Muscle layer of duodenum (tissue), 2 donors: Measurements from ENCODE around the gene MADD.

Experiments used
- H3K27ac ChIP-seq: one replicate; pipeline ENCODE4 v1.7.0; 2013; ENCODE audit warnings: mild to moderate bottlenecking, low read length
- H3K27me3 ChIP-seq: one replicate; pipeline ENCODE4 v1.7.0; 2013; ENCODE audit warnings: low read depth, mild to moderate bottlenecking, control low read depth, low read length
- H3K36me3 ChIP-seq, 2 donors: one replicate each; pipeline ENCODE4 v1.7.0; 2013; ENCODE audit warnings: low read length in 2 of 2, control low read depth in 1 of 2, mild to moderate bottlenecking in 1 of 2; ENCODE audit not compliant: insufficient read depth in 2 of 2, control insufficient read depth in 1 of 2
- H3K4me1 ChIP-seq, 2 donors: one replicate each; pipeline ENCODE4 v1.7.0; 2013; ENCODE audit warnings: low read length in 2 of 2, mild to moderate bottlenecking in 2 of 2, control low read depth in 1 of 2, moderate library complexity in 1 of 2; ENCODE audit not compliant: insufficient read depth in 2 of 2, control insufficient read depth in 1 of 2
- H3K4me3 ChIP-seq, 2 donors: one replicate each; pipeline ENCODE4 v1.7.0; 2013; ENCODE audit warnings: low read length in 2 of 2, low read depth in 1 of 2, mild to moderate bottlenecking in 1 of 2
- H3K9me3 ChIP-seq, 2 donors: one replicate each; pipeline ENCODE4 v1.7.0; 2013; ENCODE audit warnings: low read length in 2 of 2, control low read depth in 1 of 2, mild to moderate bottlenecking in 1 of 2; ENCODE audit not compliant: control insufficient read depth in 1 of 2
- donor health status: healthy.

The MADD gene

DNA sequence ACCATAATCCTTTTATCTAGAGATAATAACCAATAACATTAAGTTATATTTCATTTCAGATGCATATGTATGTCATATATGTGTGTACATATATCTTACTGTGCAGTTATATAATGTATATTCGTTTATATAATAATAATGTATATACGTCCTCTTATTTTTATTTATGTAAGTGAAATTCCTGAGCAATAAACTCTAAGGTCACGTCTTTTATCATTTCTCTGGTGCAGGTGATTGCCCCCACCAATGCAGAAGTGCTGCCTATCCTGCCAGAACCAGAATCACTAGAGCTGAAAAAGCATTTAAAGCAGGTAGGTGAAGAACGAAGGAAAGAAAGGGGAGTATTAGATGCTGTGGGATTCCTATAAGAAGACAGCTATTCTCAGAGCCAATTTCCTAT is 8.8 kb downstream of the MADD start:
- H3K9me3 ChIP-seq, result no peaks in the 10 kb centered on the region
- peaks cover 62 to 81% of the 10 kb centered on the region in 2 donors for H3K36me3 ChIP-seq
- no peaks in the 10 kb centered on the region for H3K27me3 ChIP-seq
- H3K4me1 ChIP-seq, result no peaks in the 10 kb centered on the region
- no peak overlapping the region for H3K27ac ChIP-seq
- no peak overlapping the region for H3K4me3 ChIP-seq

DNA sequence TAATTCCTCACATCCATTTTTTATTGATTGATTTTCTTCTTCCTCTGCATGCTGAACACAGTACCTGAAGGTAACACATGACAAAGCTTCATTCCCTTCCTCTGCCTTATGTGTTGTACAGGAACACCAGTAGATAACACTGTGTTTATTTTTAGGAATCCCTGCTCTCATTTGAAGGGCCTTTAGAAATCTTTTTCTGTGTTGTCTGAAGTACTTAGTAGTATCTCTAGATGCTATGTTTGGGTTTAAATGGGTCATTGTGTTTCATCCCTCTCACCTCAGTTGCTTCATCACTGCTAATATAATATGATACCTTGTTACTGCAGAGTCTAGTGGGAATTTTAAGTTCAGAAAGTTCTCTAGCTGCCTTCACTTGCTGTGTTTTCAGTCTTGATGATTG is 10.2 kb downstream of the MADD start:
- Histone ChIP-seq H3K4me1 (no peaks in the 10 kb centered on the region), H3K9me3 (no peaks in the 10 kb centered on the region), H3K4me3 (no peak overlapping the region), H3K27me3 (no peaks in the 10 kb centered on the region), H3K36me3 (peaks cover 65 to 86% of the 10 kb centered on the region in 2 donors), H3K27ac (no peak overlapping the region)

DNA sequence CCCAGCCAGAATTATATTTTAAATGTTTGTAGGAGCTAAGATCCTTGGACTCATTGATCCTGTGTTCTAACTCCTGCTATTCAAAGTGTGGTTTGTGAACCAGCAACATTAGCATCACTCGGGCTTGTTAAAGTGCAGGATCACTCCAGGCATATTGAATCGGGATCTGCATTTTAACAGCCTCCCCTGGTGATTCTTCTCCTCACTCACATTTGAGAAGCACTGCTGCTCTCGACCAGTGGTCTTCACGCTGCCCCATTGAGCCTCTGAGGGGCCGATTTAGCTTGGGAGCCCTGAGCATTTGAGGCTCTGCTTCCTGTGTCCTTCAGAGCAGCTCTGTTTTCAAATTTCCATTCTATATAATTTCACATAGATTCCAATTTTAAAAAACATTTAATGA is 10.9 kb downstream of the MADD start:
- Histone ChIP-seq H3K4me1 (no peaks in the 10 kb centered on the region), H3K36me3 (peaks cover 68 to 87% of the 10 kb centered on the region in 2 donors), H3K9me3 (no peaks in the 10 kb centered on the region), H3K4me3 (no peak overlapping the region), H3K27me3 (no peaks in the 10 kb centered on the region), H3K27ac (no peak overlapping the region)

DNA sequence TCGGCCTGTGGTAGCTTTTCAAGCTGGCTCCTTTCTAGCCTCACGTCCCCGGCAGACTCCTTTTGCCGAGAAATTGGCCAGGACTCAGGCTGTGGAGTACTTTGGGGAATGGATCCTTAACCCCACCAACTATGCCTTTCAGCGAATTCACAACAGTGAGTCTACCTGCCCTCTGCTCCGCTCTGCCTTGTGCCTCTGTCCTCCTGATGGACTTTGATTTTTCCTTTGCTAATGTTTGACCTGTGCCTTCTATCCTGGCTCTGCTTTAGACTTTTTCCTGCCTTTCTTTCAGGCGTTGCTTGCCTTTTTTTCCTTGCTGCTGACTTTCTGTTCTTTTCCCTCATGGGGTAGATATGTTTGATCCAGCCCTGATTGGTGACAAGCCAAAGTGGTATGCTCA is 12.5 kb downstream of the MADD start:
- Histone ChIP-seq H3K4me3 (no peak overlapping the region), H3K9me3 (no peaks in the 10 kb centered on the region), H3K4me1 (no peaks in the 10 kb centered on the region), H3K36me3 (peaks cover 66 to 87% of the 10 kb centered on the region in 2 donors), H3K27me3 (no peaks in the 10 kb centered on the region), H3K27ac (no peak overlapping the region)

DNA sequence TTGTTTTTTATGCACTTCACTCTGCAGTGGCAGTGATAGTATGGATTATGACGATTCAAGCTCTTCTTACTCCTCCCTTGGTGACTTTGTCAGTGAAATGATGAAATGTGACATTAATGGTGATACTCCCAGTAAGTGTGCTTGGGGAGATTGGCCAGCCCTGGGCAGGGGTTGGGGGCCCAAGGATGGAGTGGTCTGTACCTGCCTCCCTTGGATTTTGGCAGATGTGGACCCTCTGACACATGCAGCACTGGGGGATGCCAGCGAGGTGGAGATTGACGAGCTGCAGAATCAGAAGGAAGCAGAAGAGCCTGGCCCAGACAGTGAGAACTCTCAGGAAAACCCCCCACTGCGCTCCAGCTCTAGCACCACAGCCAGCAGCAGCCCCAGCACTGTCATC is 14.2 kb downstream of the MADD start:
- H3K36me3 ChIP-seq, result peaks cover 58 to 86% of the 10 kb centered on the region in 2 donors

DNA sequence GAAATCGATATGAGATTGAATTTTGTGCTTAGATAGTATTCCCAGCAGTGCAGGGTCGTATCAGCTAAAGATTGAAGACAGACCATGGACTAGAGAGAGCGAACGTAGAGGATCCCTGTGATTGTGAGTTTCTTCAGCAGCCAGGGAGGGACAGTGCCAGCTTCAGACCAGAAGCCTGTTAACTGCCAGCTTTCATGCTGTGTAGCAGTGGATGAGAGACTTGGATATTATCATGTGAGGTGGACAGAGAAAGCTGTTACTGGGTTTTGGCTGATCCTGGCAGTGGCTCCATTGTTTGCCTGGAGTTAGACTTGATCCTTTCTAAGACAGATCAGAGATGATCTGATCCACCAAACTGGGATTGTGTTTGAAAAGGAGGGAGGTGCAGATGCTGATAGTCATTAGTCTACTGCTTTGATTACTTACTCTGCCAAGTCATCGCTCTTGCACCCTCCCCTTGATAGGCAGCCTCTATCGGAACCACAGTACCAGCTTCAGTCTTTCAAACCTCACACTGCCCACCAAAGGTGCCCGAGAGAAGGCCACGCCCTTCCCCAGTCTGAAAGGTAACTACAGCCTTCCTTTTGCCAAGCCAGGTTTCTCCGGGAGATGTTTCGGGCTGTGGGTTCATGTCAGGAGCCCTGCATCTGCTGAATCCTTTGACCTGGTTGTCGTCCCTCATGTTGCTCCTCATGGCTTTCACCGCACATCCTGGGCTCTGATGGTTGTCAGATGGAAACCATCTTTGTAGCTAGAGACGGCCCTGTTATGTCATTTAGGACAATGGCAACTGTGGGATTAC is 16.2 kb downstream of the MADD start:
- Histone ChIP-seq H3K27ac (no peak overlapping the region), H3K27me3 (no peaks in the 10 kb centered on the region), H3K9me3 (no peaks in the 10 kb centered on the region), H3K36me3 (peaks cover 60 to 90% of the 10 kb centered on the region in 2 donors), H3K4me3 (no peak overlapping the region), H3K4me1 (no peaks in the 10 kb centered on the region)

More for the DNA sequence above, 14.2 kb downstream of the MADD start:
- no peaks in the 10 kb centered on the region for H3K4me1 ChIP-seq
- H3K27me3 ChIP-seq, result no peaks in the 10 kb centered on the region
- H3K9me3 ChIP-seq, result no peaks in the 10 kb centered on the region
- no peak overlapping the region for H3K27ac ChIP-seq
- no peak overlapping the region for H3K4me3 ChIP-seq

DNA sequence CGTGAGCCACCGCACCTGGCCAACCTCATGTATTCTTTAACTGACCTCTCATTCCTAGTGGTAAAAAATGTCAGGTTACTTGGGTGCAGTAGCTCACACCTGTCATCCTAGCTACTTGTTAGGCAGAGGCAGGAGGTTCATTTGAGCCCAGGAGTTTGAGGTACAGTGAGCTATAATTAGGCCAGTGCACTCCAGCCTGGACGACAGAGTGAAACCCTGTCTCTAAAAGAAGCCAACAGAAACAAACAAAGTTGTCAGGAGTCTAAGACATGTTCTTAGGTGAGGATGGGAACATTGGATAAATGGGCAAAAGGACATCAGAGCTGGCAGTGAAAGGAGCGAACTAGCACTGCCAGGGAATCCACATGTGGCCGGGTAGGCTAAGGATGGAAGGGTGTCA is 18.1 kb downstream of the MADD start:
- Histone ChIP-seq H3K27me3 (no peaks in the 10 kb centered on the region), H3K27ac (no peak overlapping the region), H3K36me3 (peaks cover 63 to 91% of the 10 kb centered on the region in 2 donors), H3K9me3 (no peaks in the 10 kb centered on the region), H3K4me1 (no peaks in the 10 kb centered on the region), H3K4me3 (no peak overlapping the region)

DNA sequence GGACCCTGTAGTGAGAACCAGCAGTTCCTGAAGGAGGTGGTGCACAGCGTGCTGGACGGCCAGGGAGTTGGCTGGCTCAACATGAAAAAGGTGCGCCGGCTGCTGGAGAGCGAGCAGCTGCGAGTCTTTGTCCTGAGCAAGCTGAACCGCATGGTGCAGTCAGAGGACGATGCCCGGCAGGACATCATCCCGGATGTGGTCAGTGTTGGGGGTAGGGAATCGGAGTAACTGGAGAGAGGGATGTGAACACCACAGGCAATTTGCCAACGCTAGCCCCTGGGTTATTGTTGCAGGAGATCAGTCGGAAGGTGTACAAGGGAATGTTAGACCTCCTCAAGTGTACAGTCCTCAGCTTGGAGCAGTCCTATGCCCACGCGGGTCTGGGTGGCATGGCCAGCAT is 19.9 kb downstream of the MADD start:
- H3K27me3 ChIP-seq, result no peaks in the 10 kb centered on the region
- no peak overlapping the region for H3K4me3 ChIP-seq
- peaks cover 55 to 89% of the 10 kb centered on the region in 2 donors for H3K36me3 ChIP-seq
- no peak overlapping the region for H3K27ac ChIP-seq
- no peaks in the 10 kb centered on the region for H3K4me1 ChIP-seq
- H3K9me3 ChIP-seq, result no peaks in the 10 kb centered on the region

DNA sequence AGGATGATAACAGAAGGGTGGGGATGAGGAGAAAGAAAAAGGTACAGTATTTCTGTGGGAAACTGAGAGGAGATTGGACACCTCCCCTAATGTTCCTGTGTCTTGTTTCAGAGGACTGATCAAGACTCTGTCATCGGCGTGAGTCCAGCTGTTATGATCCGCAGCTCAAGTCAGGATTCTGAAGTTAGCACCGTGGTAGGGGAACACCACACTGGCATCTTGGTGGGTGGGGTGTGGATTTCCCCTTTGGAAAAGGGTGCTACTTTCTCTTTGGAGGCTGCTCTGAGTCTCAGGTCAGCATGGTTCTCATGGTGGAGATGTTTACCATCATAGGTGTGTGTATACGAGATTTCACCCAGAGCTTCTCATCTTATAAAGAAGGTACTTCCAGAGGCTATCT is 25.5 kb downstream of the MADD start:
- Histone ChIP-seq H3K27me3 (no peaks in the 10 kb centered on the region), H3K4me1 (no peaks in the 10 kb centered on the region), H3K4me3 (no peak overlapping the region), H3K36me3 (peaks cover 47 to 84% of the 10 kb centered on the region in 2 donors), H3K9me3 (peaks cover 0 to 14% of the 10 kb centered on the region in 2 donors), H3K27ac (no peak overlapping the region)

DNA sequence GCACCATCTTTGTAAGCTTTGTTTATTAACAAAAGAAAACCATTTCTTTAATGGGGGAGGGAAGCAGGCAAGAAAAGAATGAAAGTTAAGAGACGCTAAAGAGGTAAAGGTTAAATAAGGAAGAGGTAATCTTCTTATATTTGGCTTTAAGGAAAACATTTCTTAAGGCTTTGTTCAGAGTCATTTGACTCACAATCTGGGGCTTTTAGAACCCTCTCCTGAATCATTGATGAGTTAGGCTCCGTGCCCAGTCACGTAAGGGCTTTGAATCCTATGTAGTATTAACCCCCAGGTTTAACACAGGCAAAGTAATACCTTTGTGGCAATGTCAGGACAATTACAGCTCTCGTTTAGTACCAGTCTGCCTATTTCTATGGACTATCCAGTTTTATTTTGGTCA is 26.1 kb downstream of the MADD start:
- no peaks in the 10 kb centered on the region for H3K4me1 ChIP-seq
- H3K27me3 ChIP-seq, result no peaks in the 10 kb centered on the region
- H3K36me3 ChIP-seq, result peaks cover 45 to 83% of the 10 kb centered on the region in 2 donors
- peaks cover 0 to 14% of the 10 kb centered on the region in 2 donors for H3K9me3 ChIP-seq
- no peak overlapping the region for H3K27ac ChIP-seq
- H3K4me3 ChIP-seq, result no peak overlapping the region

DNA sequence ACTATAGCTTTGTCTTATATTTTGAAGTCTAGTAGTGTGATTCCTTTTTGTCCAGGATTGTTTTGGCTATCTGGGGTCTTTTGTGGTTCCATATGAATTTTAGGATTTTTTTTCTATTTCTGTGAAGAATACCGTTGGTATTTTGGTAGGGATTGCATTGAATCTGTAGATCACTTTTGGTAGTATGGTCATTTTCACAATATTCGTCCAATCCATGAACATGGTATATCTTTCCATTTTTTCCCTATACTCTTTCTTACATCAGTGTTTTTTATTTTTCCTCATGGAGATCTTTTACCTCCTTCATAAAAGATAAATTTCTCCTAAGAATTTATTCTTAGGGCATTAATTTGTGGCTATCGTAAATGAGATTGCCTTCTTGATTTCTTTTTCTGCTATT is 29.1 kb downstream of the MADD start:
- no peak overlapping the region for H3K4me3 ChIP-seq
- peaks cover 39 to 87% of the 10 kb centered on the region in 2 donors for H3K36me3 ChIP-seq
- H3K27me3 ChIP-seq, result no peaks in the 10 kb centered on the region
- H3K4me1 ChIP-seq, result no peaks in the 10 kb centered on the region
- peaks cover 0 to 22% of the 10 kb centered on the region in 2 donors for H3K9me3 ChIP-seq
- no peak overlapping the region for H3K27ac ChIP-seq

DNA sequence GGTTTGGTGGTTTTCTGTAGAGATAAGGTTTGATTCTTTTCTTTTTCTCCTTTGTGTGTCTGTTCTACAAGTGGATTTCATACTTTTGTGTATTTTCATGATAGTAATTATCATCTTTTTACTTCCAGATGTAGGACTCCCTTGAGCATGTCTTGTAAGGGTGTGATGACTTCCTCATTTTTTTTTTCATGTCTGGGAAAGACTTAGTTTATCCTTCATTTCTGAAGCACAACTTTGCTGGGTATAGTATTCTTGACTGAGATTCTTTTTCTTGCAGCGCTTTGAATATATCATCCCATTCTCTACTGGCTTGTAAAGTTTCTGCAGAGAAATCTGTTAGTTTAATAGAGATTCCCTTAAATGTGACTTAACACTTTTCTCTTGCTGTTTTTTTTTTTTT is 32.9 kb downstream of the MADD start:
- Histone ChIP-seq H3K4me1 (no peaks in the 10 kb centered on the region), H3K4me3 (no peak overlapping the region), H3K36me3 (peaks cover 45 to 93% of the 10 kb centered on the region in 2 donors), H3K27me3 (no peaks in the 10 kb centered on the region), H3K9me3 (peaks cover 0 to 22% of the 10 kb centered on the region in 2 donors), H3K27ac (no peak overlapping the region)
